GM15510 (cell line): ENCODE measurements around the gene MAEA.

Source experiments
- POLR2A ChIP-seq: IDR thresholded peaks from 3 replicates; pipeline ENCODE4 v1.6.1; 2011; ENCODE audit warnings: borderline replicate concordance; ENCODE audit not compliant: insufficient read length; ENCODE audit errors: extremely low read depth

The MAEA gene

DNA sequence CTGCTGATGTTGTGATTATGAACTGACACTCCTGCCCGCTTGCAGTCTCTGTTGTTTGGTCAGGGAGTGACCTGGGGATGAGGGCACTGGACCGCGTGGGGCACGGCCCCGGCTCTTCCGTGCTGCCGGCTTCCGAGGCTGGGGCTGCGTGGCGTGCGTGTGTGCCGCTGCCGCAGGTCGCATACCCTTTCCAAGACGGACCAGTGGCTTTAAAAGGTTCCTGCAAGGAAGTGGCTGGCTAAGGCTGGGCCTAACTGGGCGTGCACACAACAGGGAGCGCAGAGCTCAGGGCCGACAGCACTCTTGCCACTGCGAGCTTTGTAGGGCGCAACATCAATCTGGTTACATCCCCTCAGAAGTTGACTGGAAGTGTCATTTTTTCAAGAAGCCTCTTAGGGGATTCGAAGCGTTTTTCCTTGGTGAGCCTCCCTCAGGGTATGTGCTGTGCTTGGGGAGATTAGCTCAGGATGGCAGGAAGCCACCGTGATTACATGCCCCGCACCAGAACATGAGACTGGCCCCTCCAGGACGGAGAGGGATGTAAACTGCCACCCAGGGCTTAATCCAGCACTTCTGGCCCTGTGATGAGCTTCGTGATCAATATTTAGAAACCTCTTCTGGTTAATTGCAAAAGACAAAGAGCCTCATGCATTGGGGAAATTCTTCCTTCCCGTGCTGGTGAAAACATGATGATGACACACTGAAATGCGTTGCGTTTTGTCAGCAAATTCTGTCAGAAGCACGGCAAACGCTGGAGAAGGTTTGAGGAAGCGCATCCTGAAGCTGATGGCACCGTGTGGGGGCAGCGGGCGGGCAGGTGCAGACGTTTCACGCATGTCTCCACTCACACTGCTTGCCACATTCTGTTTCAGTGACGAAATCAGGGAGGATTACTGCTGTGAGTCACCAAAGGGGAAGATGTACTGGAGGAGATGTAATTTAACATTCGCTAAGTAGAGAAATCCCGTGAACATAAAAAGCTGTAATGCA lies 11.1 kb downstream of the MAEA start:
- no peak for TF ChIP-seq POLR2A

DNA sequence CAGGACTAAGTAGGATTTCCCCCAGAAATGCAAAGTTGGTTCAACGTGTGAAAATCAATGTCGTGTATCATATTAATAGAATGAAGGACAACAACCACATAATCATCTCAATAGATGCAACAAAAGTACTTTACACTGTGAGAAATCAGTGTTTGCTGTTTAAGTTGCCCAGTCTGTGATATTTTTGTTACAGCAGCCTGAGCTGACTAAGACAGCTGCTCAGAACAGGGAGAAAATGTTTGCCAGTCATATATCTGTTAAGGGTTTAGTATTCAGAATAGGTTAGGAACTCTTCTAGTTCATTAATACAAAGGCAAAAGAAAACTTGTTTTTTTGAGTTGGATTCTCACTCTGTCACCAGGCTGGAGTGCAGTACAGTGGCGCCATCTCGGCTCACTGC lies 12.5 kb downstream of the MAEA start:
- TF ChIP-seq POLR2A, result no peak

DNA sequence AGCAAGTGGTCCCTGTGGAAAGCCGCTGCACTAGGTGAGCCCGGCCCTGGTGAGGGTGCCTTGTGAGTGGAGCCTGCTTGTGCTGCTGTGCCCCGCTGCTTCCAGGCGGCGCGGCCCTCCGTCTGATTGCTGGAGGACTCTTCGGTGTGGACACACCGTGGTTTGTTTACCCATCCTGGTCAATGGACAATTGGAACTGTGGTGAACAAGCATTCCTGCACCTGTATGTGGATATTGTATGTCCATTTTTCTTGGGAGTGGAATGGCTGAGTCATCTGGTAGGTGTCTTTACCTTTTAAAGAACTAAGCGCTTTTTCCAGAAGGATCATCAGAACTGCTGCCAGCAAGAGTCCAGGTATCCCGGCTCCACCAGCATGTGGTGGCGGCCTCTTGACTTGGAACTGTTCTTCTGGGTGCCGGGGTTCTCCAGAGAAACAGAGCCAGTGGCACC lies 15.6 kb downstream of the MAEA start:
- no peak for TF ChIP-seq POLR2A

DNA sequence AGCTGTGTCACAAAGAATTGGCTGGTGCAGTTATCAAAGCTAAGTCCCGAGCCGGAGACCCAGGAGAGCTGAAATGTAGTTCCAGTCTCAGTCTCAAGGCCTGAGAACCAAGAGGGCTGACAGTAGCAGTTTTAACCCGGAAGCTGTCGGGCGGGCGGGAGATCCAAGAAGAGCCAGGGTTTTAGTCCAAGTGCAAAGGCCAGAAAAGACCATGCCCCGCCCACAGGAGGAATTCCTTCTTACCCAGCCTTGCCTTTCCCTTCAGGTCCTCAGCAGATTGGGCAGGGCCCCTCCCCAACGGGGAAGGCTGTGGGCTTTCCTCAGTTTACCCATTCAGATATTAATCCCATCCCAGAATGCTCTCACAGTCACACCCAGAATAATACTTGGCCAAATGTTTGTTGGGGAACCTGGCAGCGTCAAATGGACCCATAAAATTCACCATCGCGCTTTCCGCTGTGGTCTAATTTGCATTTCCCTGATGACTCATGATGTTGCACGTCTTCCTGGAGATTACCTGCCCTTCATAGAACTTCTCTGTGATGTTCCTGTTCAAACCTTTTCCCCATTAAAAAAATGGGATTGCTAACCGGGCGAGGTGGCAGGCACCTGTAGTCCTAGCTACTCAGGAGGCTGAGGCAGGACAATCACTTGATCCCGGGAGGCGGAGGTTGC lies 16.2 kb downstream of the MAEA start:
- no peak for TF ChIP-seq POLR2A

DNA sequence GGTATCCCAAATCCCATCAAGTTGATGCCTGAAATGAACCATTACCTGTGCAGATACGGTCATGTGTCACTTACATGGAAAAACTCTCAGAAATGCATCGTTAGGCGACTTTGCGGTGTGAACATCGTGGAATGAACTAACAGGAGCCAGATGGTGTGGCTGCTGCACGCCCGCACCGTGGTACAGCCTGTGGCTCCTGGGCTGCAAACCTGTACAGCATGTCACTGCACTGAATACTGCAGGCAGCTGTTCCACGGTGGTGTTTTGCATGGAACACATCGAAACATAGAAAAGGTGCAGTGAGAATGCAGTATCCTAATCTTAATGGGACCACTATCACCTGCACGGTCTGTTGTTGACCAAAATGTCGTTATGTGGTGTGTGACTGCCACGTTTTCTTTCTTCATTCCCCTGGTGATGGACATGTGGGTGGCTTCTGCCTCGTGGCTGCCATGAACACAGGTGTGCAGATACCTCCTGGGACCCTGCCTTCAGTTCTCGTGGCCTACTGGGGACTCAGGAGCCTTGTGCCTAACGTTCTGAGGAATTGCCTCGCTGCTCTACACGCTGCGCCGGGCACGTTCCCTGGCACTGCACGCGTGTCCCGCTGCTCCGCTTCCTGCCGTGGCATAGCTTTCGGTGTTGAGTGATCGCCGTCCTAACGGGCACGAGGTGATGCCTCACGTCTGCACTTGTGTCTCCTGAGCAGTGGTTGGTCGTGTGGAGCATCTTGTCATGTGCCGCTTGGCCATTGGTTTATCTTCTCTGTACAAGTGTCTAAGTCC lies 18.5 kb downstream of the MAEA start:
- TF ChIP-seq POLR2A, result no peak

DNA sequence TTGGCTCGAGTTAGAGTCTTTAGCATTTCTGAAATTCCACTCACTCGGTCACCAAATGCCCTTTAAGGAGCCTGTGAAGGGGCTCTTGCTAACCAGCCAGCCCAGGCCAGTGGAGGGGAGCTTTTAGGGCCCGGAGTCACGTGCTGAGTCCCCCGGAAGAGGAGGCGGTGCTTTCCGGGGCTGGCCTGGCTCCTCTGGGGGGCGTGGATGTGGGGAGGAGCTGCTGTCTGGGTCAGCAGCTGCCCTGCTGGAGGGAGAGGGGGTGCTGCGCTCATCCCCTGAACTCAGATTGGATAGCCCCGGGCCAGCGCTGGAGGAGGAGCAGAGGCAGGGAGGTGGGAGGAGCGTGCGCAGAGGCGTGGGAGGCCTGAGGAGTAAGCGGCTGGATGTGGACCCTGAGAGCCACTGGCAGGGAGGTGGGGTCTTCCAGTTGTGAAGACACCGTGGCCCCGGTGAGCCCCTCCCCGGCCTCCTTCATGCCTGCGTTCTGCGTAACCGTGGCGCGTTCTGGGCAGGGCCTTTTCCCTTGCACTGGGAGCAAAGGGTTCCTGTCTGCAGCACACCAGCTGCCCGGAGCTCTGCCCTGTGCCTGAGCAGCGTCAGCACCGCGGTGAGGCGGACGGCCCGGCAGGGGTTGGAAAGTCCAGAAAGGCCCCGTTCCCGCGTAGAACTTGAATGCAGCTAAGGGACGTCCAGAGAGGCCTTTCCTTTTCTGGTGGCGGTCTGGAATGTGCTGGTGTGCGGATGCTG lies 19.7 kb downstream of the MAEA start:
- no peak for TF ChIP-seq POLR2A

DNA sequence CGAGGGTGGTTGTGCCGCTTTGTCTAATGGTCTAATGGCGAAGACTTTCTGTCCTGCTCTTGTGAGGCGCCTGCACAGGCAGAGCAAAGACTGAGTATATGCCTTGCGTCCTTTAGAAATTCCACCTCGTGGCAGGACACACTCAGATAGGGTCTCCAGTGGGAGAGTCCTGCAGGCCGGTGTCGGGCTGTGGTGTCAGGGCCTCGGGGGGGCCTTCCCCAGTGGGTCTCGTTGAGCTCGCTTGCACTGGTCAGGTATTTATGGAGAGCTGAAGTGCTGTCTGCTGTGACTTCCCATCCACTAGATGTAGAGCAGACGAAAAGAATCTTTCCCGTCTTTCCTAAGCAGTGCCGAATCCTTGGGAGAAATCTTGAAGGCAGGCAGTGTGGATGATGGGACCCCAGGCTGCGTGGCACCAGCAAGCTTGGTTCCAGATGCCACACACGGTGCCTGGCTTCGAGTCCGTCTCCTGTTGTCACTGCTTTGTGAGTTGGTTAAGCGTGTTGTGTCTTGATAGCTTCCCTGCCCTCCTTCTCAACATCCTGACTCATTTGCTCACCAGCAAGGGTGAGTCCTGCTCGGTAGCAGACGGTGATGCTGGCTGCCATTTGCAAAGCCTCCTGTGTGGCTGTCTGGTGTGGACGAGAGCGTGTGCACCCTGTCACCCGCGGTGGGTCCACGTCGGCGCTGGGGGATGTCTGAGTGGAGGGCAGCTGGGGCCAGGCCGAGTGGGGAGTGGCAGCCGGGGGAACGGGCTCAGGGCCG lies 20.5 kb downstream of the MAEA start:
- no peak for TF ChIP-seq POLR2A

DNA sequence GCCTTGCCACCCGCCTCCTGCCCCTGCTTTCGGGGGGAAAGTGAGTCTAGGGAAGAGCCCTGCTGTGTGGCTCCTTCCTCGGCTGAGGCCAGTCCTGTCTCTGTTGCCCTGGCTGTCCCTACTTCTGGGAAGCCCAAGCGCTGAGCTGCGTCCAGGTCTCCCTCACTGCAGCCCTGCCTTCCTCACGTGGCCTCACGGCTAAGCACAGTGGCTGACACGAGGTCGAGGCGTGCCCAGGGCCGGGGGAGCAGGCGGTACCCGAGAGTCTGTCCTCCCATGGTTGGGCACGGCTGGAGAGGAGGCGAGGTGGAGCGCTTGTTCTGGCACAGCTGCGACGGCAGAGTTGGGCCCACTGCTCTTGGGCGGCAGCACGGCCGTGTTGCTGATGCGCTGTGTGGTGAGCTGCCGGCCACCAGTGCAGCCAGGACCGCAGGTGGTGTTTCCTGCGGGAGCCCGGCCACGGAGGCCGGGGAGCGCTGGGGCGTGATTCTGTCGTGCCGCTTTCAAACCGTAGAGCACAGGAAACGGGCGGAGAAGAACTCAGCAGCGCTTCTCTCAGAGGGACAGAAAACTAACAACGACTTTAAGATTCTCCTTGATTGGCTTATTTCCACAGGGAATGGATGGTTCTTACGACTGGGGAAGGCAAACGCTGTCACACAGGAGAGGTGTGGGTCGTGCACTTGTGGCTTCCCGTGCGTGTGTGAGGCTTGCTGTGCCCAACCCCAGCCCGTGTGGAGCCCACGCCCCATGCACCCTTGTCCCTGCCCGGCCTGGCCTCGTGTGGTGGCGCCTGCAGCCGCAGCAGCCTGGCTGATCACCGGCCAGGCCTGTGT lies 21.3 kb downstream of the MAEA start:
- no peak for TF ChIP-seq POLR2A

DNA sequence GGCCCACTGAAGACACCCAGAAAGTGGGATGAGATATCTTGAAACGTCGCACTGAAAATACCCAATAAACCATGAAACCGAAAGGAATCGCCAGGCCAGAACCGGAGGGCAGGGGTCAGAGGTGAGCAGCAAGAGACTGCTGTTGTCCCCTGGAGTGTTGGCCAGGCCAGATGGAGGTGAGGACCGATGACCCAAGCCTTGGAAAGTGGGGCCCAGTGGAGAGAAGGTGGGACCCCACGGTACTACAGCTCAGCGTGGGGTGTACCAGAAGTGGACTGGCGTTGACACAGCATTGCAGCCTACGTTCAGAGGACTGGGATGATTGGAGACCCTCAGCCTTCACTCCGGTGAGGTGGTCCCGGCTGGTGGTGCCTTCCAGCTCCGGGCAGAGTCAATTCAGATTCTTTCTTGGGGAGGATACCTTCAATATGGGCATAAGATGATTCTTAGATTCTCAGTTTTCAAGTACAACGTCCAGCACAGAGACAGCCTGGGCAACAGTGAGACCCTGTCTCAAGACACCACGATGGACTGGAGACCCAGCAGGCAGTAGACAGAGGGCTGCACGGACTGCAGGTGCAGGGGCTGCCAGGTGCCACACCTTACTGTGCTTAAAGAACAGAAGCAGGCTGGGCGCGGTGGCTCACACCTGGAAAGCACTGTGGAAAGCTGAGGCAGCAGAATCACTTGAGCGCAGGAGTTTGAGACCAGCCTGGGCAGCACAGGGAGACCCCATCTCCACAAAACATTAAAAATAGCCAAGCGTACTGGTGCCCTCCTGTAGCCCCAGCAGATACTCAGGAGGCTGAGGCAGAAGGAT lies 23.3 kb downstream of the MAEA start:
- TF ChIP-seq POLR2A, result no peak

DNA sequence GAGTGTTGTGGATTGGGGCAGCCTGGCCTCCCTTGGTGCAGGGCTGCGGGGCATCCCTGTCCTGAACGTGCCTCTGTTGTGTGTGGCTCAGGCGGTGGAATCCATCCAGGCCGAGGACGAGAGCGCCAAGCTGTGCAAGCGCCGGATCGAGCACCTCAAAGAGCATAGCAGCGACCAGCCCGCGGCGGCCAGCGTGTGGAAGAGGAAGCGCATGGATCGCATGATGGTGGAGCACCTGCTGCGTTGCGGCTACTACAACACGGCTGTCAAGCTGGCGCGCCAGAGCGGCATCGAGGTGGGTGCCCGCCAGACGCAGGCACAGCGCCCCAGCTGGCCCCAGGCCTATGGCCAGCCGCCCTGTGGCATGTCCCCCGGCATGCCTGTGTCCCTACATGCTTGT lies 25.6 kb downstream of the MAEA start:
- no peak for TF ChIP-seq POLR2A

DNA sequence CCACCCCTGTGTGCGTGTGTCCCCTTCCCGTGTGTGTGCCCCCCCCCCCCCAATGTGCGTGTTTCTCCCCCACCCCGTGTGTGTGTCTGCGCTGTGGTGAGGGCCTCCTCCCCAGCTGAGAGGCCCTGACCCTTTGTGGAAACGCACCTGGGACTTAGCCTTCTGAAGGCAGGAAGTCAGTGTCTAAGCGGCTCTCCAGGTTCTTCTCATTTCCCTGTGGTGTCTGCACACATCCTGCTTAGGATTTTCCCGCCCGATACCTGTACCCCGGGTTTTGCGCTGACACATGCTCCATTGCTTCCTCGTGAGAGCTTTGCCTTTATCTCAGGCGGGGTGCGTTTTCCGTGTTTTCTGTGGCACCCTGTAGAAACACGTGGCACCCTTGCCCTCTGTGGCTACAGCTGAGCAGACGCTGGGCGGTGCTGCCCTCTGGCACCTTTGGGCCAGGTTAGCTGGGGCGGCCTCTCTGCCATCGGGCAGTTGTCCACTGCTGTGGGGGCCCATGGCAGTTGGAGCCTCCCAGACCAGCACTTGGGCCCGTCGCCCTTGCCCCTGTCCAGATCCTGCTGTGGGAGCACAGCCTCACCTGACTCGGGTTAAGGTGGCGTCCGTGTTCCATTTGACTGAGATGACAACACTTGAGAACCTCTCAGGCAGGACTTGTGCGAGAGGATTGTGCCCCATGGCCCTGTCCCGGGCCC lies 26.3 kb downstream of the MAEA start:
- no peak for TF ChIP-seq POLR2A

DNA sequence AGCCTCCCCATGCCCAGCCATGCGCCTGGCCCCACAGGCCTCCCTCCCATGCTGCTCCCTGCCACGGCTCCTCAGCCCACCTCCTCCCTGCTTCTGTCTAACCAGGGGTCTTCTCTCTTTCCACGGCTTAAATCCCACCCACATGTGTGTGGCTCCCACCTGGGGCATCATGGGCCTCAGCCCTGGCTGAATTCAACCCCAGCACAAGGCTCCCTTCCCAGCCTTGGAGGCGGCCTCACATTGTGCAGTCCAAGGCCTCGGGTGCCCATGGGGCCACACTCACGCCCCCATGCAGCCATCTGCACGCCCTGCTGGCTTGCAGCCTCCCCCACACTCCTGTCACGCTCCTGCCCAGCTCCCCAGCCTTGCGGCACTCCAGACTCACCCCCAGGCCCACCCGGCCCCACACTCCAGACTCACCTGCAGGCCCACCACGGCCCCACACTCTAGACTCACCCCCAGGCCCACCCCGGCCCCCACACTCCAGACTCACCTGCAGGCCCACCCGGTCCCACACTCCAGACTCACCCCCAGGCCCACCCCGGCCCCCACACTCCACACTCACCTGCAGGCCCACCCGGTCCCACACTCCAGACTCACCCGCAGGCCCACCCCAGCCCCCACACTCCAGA lies 27.0 kb downstream of the MAEA start:
- TF ChIP-seq POLR2A, result no peak
